ENCODE results near the gene ATAD3B.

GRCh38 chr1:1424707-1425106 lies 46.9 kb upstream of the ATAD3B start:
- TF ChIP-seq YY1 (IDR thresholded peaks at IDR 0.05; ENCODE audit: insufficient read depth, insufficient read length) (no peak), ZNF274 (IDR thresholded peaks at IDR 0.05; ENCODE audit: low read depth, low read length) (no peak)

Data from NT2/D1 (cell line).